ENCODE data around the gene GALM. TPM values are rescaled to one million over a fixed set of nuclear protein-coding genes. Genes with fewer than 3 reads are reported as not detected.

Gene GALM
- polyA plus RNA-seq, 1 donor (not counting 4 experiments of a cell fraction or from before 2014, with no cell fraction given) = 1.2 TPM

- H3K4me3 ChIP-seq (ENCODE audit: control insufficient read depth in 2 of 3, extremely low read depth in 1 of 3, insufficient read depth in 2 of 3, low read depth in 1 of 3, low read length in 3 of 3) = no peak overlapping the region
- no peak overlapping the region for H2AFZ ChIP-seq (ENCODE audit: control insufficient read depth, low read length)
- H3K27ac ChIP-seq (ENCODE audit: control insufficient read depth, insufficient read depth, low read length) = no peak overlapping the region
- H3K27me3 ChIP-seq (ENCODE audit: control insufficient read depth, extremely low read depth, insufficient read depth, low read length) = no peaks in the 10 kb centered on the region
- no peaks in the 10 kb centered on the region for H3K9me3 ChIP-seq (ENCODE audit: control insufficient read depth, low read depth, low read length)
- DNase-seq (ENCODE audit: low read depth, low spot score) (no peak), FAIRE-seq (no peak)
- TF ChIP-seq CTCF (optimal IDR thresholded peaks at IDR 0.05 in 1 of 3, IDR thresholded peaks at IDR 0.05 in 1 of 3, conservative IDR thresholded peaks at IDR 0.05 in 1 of 3; ENCODE audit: extremely low read depth in 1 of 3, insufficient read depth in 2 of 3, low read length in 3 of 3) (no peak), EZH2 (IDR thresholded peaks at IDR 0.05; ENCODE audit: low read length) (no peak)
- H3K9ac ChIP-seq (ENCODE audit: control insufficient read depth, extremely low read depth, insufficient read depth, low read length) = no peak overlapping the region
- H3K9me1 ChIP-seq (ENCODE audit: control insufficient read depth, extremely low read depth, insufficient read depth, low read length) = no peaks in the 10 kb centered on the region
- H4K20me1 ChIP-seq (ENCODE audit: control insufficient read depth, extremely low read depth, insufficient read depth, low read length) = no peaks in the 10 kb centered on the region
- H3K4me1 ChIP-seq (ENCODE audit: control insufficient read depth, extremely low read depth, insufficient read depth, low read length) = no peaks in the 10 kb centered on the region
- no peaks in the 10 kb centered on the region for H3K36me3 ChIP-seq (ENCODE audit: control insufficient read depth in 2 of 2, extremely low read depth in 1 of 2, insufficient read depth in 2 of 2, low read length in 2 of 2)
- no peaks in the 10 kb centered on the region for H3K79me2 ChIP-seq (ENCODE audit: control insufficient read depth, insufficient read depth, low read length)
- dilution Hi-C loops (cut with MboI; ENCODE audit: extremely low pct_ligation_motif_present, low sequenced_read_pairs) = loop anchor here (25.0 kb wide), 1 partner anchor 88 kb away; the partner anchor contains the start of gene HNRNPLL
- no peak overlapping the region for H3K4me2 ChIP-seq (ENCODE audit: control insufficient read depth, extremely low read depth, insufficient read depth, low read depth, low read length)
Measured at GRCh38 chr2:38700113-38700785, 34.3 kb downstream of the GALM start.

- no peaks in the 10 kb centered on the region for H3K9me1 ChIP-seq (ENCODE audit: control insufficient read depth, extremely low read depth, insufficient read depth, low read length)
- H3K9me3 ChIP-seq (ENCODE audit: control insufficient read depth, low read depth, low read length) = no peaks in the 10 kb centered on the region
- no peak overlapping the region for H3K4me2 ChIP-seq (ENCODE audit: control insufficient read depth, extremely low read depth, insufficient read depth, low read depth, low read length)
- H3K4me1 ChIP-seq (ENCODE audit: control insufficient read depth, extremely low read depth, insufficient read depth, low read length) = no peaks in the 10 kb centered on the region
- no peaks in the 10 kb centered on the region for H4K20me1 ChIP-seq (ENCODE audit: control insufficient read depth, extremely low read depth, insufficient read depth, low read length)
- no peaks in the 10 kb centered on the region for H3K79me2 ChIP-seq (ENCODE audit: control insufficient read depth, insufficient read depth, low read length)
- no peak overlapping the region for H3K9ac ChIP-seq (ENCODE audit: control insufficient read depth, extremely low read depth, insufficient read depth, low read length)
- H3K36me3 ChIP-seq (ENCODE audit: control insufficient read depth in 2 of 2, extremely low read depth in 1 of 2, insufficient read depth in 2 of 2, low read length in 2 of 2) = no peaks in the 10 kb centered on the region
- dilution Hi-C loops (cut with MboI; ENCODE audit: extremely low pct_ligation_motif_present, low sequenced_read_pairs) = loop anchor here (25.0 kb wide), 1 partner anchor 89 kb away; the partner anchor contains the start of gene HNRNPLL
- DNase-seq (ENCODE audit: low read depth, low spot score) (no peak), FAIRE-seq (peak; percentile 66)
- no peak overlapping the region for H2AFZ ChIP-seq (ENCODE audit: control insufficient read depth, low read length)
- no peaks in the 10 kb centered on the region for H3K27me3 ChIP-seq (ENCODE audit: control insufficient read depth, extremely low read depth, insufficient read depth, low read length)
- no peak for TF ChIP-seq CTCF (optimal IDR thresholded peaks at IDR 0.05 in 1 of 3, IDR thresholded peaks at IDR 0.05 in 1 of 3, conservative IDR thresholded peaks at IDR 0.05 in 1 of 3; ENCODE audit: extremely low read depth in 1 of 3, insufficient read depth in 2 of 3, low read length in 3 of 3)
- TF ChIP-seq EZH2 (IDR thresholded peaks at IDR 0.05; ENCODE audit: low read length) = no peak
- no peak overlapping the region for H3K27ac ChIP-seq (ENCODE audit: control insufficient read depth, insufficient read depth, low read length)
- H3K4me3 ChIP-seq (ENCODE audit: control insufficient read depth in 2 of 3, extremely low read depth in 1 of 3, insufficient read depth in 2 of 3, low read depth in 1 of 3, low read length in 3 of 3) = no peak overlapping the region
Measured at GRCh38 chr2:38700881-38701458, 35.1 kb downstream of the GALM start.
